ENCODE results near the gene NCR1. TPM values are rescaled to one million over a fixed set of nuclear protein-coding genes. Genes with fewer than 3 reads are reported as not detected.

NCR1 gene
- total and polyA plus RNA-seq, 2 of the 8 experiments (the other 6 are each of a cell fraction or from before 2014, with no cell fraction given): 1.5 to 5.1 TPM

DNA sequence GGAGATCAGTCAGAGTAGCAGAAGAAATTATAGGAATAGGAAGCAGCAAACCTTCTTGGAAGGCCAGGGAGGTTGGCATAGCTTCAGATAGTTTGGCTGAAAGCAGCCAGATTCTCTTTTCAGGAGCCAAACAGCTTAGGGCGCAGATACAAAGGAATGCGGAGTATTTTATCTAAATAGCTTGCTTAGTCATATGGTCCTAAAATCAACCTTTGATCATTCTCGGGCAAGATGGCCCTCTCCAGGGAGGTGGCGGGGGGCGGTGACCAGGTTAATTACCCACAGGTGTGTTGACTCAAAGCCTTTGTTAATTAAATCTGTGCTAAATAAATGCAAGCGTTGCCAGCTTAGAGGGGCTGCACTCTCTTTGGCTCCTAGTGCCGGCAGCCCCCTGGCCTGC, 12.5 kb upstream of the NCR1 start:
- no peak for FAIRE-seq
- no peak overlapping the region for H2AFZ ChIP-seq (ENCODE audit: low read length)
- no peaks in the 10 kb centered on the region; the same call in 1 of the 2 replicates for H3K23me2 ChIP-seq (ENCODE audit: low read depth, low read length)
- H2BK120ac ChIP-seq (replicated peaks; ENCODE audit: low read depth, low read length): peak overlapping the region; percentile 79
- no peak overlapping the region for H3K4ac ChIP-seq (replicated peaks; ENCODE audit: insufficient read length, low read depth, low read length)
- H3K27ac ChIP-seq (ENCODE audit: low read depth, low read length): peak overlapping the region; percentile 48; the same call in 1 of the 2 replicates
- 0 out of 2 replicates have a peak overlapping the region, but pooled peaks have one; percentile 68 for H2BK12ac ChIP-seq (ENCODE audit: low read depth, low read length)
- ChIA-PET POLR2A (ENCODE audit: partially characterized antibody) (interaction anchor here (0.6 to 2.0 kb wide), 8 partner anchors 12 to 454 kb away, joined by 3 to 8 read pairs (median 4); partner anchors contain the start of gene NCR1), CTCF (ENCODE audit: partially characterized antibody) (interaction anchor here (0.6 to 1.9 kb wide), 4 partner anchors 9 to 1358 kb away, joined by 3 to 8 read pairs (median 3); no protein-coding TSS in a partner anchor)
- no peak overlapping the region for H2BK15ac ChIP-seq (ENCODE audit: low read length)
- H3K27me3 ChIP-seq (replicated peaks in 1 of 4; ENCODE audit: control insufficient read depth in 3 of 4, extremely low read depth in 1 of 4, insufficient read depth in 3 of 4, low read length in 3 of 4): no peaks in the 10 kb centered on the region
- peaks cover 0 to 4% (median 0%) of the 10 kb centered on the region in 4 experiments; a peak in 2 of 7 replicates for H3K4me1 ChIP-seq (replicated peaks in 1 of 4; ENCODE audit: control insufficient read depth in 3 of 4, insufficient read depth in 4 of 4, low read length in 3 of 4)
- H3K4me2 ChIP-seq (ENCODE audit: insufficient read depth in 1 of 2, low read depth in 2 of 2, low read length in 2 of 2): peak overlapping the region; percentile 24 to 37; a peak in 2 of 4 replicates
- no peak overlapping the region for H3K14ac ChIP-seq (ENCODE audit: insufficient read length)
- H4K20me1 ChIP-seq (replicated peaks in 1 of 2; ENCODE audit: control insufficient read depth in 1 of 2, insufficient read depth in 2 of 2, low read length in 2 of 2): no peaks in the 10 kb centered on the region
- DNase-seq (ENCODE audit: low read depth in 1 of 2, low spot score in 2 of 2): peak; percentile 59 to 76
- H4K5ac ChIP-seq (ENCODE audit: insufficient read length, low read depth, low read length): peak overlapping the region; percentile 62
- H2BK20ac ChIP-seq (ENCODE audit: low read length): no peak overlapping the region
- no peak overlapping the region for H2AK5ac ChIP-seq (ENCODE audit: low read depth, low read length)
- H2BK5ac ChIP-seq (ENCODE audit: low read depth, low read length): peak overlapping the region; percentile 76; the same call in 1 of the 2 replicates
- no peaks in the 10 kb centered on the region for H3K79me2 ChIP-seq (ENCODE audit: control insufficient read depth in 1 of 2, insufficient read depth in 2 of 2, low read length in 2 of 2)
- H3K4me3 ChIP-seq (ENCODE audit: extremely low read depth in 1 of 4, insufficient read depth in 2 of 4, low read depth in 3 of 4, low read length in 4 of 4): peak overlapping the region in 1 of 4 experiments; percentile 20; a peak in 2 of 8 replicates
- no peak overlapping the region for H4K91ac ChIP-seq (replicated peaks; ENCODE audit: insufficient read length, low read length)
- peak overlapping the region; percentile 81 for H3K18ac ChIP-seq (ENCODE audit: extremely low read depth, low read length)
- H3K9me3 ChIP-seq (ENCODE audit: insufficient read depth in 2 of 2, low read depth in 1 of 2, low read length in 1 of 2): no peaks in the 10 kb centered on the region
- H3K9ac ChIP-seq (replicated peaks in 1 of 4; ENCODE audit: extremely low read depth in 1 of 4, low read depth in 3 of 4, low read length in 3 of 4): no peak overlapping the region
- no peaks in the 10 kb centered on the region for H3K36me3 ChIP-seq (ENCODE audit: control insufficient read depth in 2 of 4, insufficient read depth in 4 of 4, low read length in 3 of 4)
- WGBS, 2 experiments (ENCODE audit: extremely low coverage in 1 of 2, insufficient coverage in 1 of 2, insufficient read length in 1 of 2, insufficient replicate concordance in 2 of 2, low coverage in 1 of 2, low lambda C conversion rate in 2 of 2, missing lambda C conversion rate in 1 of 2): 23% methylated on average over 7 of the region's 7 CpGs; no CpG with 5 or more reads in 1 of the 2 experiments
- no peak overlapping the region for H3K23ac ChIP-seq (ENCODE audit: insufficient read length)
- no peaks in the 10 kb centered on the region for H3K79me1 ChIP-seq (ENCODE audit: low read depth, low read length)
- H3K56ac ChIP-seq (replicated peaks; ENCODE audit: insufficient read length, low read depth, low read length): no peak overlapping the region
- peak overlapping the region; percentile 80; the same call in 1 of the 2 replicates for H4K8ac ChIP-seq (ENCODE audit: extremely low read depth, insufficient read depth, low read length)
- no peak for TF ChIP-seq RXRA (IDR thresholded peaks at IDR 0.05; ENCODE audit: insufficient read depth, low read depth, low read length)
- no peak for TF ChIP-seq GTF2F1 (IDR thresholded peaks at IDR 0.05; ENCODE audit: borderline replicate concordance, low read depth, low read length)
- no peak for TF ChIP-seq SIX5 (IDR thresholded peaks at IDR 0.05; ENCODE audit: low read depth, low read length)
- TF ChIP-seq, protein P1, sequence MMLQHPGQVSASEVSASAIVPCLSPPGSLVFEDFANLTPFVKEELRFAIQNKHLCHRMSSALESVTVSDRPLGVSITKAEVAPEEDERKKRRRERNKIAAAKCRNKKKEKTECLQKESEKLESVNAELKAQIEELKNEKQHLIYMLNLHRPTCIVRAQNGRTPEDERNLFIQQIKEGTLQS (IDR thresholded peaks at IDR 0.05; ENCODE audit: insufficient read depth, low read depth, low read length): no peak

Data from H1 (cell line).